GM11168 (cell line): ENCODE results near the gene IGFBP5.

Source experiments
- in situ Hi-C: fragments of 300-500 bp; cut with MboI; formaldehyde crosslinking; loops from one replicate; pipeline ENCODE4 v1.12.0; 2022; ENCODE audit warnings: low sequenced_read_pairs; ENCODE audit not compliant: unreplicated experiment

The IGFBP5 gene

GRCh38 chr2:216695401-216695821 is at the start of gene IGFBP5:
TSS of gene IGFBP5 (minus strand) at chr2:216695549. CDS start at chr2:216694775, 774 bp downstream.
- in situ Hi-C loops: loop anchor here (25.0 kb wide), 1 partner anchor 1017 kb away; no protein-coding TSS in a partner anchor

GRCh38 chr2:216743781-216744180 is 48.4 kb upstream of the IGFBP5 start:
- in situ Hi-C loops: no loop called here

- in situ Hi-C loops: no loop called here
Measured at GRCh38 chr2:216742411-216742810, 47.1 kb upstream of the IGFBP5 start.

GRCh38 chr2:216741223-216741593 is 45.9 kb upstream of the IGFBP5 start:
- in situ Hi-C loops: no loop called here

- in situ Hi-C loops: no loop called here
Measured at GRCh38 chr2:216740557-216741222, 45.3 kb upstream of the IGFBP5 start.

GRCh38 chr2:216739035-216739434 is 43.7 kb upstream of the IGFBP5 start:
- in situ Hi-C loops: no loop called here

- in situ Hi-C loops: no loop called here
Measured at GRCh38 chr2:216737676-216738075, 42.3 kb upstream of the IGFBP5 start.

- in situ Hi-C loops: no loop called here
Measured at GRCh38 chr2:216736326-216736725, 41.0 kb upstream of the IGFBP5 start.

GRCh38 chr2:216735668-216736067 is 40.3 kb upstream of the IGFBP5 start:
- in situ Hi-C loops: no loop called here

- in situ Hi-C loops: no loop called here
Measured at GRCh38 chr2:216735086-216735485, 39.7 kb upstream of the IGFBP5 start.

GRCh38 chr2:216733046-216733445 is 37.7 kb upstream of the IGFBP5 start:
- in situ Hi-C loops: no loop called here

GRCh38 chr2:216732334-216732733 is 37.0 kb upstream of the IGFBP5 start:
- in situ Hi-C loops: no loop called here

GRCh38 chr2:216731465-216731864 is 36.1 kb upstream of the IGFBP5 start:
- in situ Hi-C loops: no loop called here

- in situ Hi-C loops: no loop called here
Measured at GRCh38 chr2:216730871-216731270, 35.5 kb upstream of the IGFBP5 start.

- in situ Hi-C loops: no loop called here
Measured at GRCh38 chr2:216727346-216728122, 32.2 kb upstream of the IGFBP5 start.

- in situ Hi-C loops: no loop called here
Measured at GRCh38 chr2:216724190-216724589, 28.8 kb upstream of the IGFBP5 start.

- in situ Hi-C loops: no loop called here
Measured at GRCh38 chr2:216721141-216721540, 25.8 kb upstream of the IGFBP5 start.

GRCh38 chr2:216720722-216721121 is 25.4 kb upstream of the IGFBP5 start:
- in situ Hi-C loops: no loop called here

- in situ Hi-C loops: no loop called here
Measured at GRCh38 chr2:216717907-216718615, 22.7 kb upstream of the IGFBP5 start.

GRCh38 chr2:216717491-216717901 is 22.1 kb upstream of the IGFBP5 start:
- in situ Hi-C loops: no loop called here

- in situ Hi-C loops: no loop called here
Measured at GRCh38 chr2:216716109-216716508, 20.8 kb upstream of the IGFBP5 start.
